ENCODE results near the gene SOX5. TPM values are rescaled to one million over a fixed set of nuclear protein-coding genes. Genes with fewer than 3 reads are reported as not detected.
"Not testable (repeated sequence)": the region's sequence is repeated elsewhere in the genome, so short reads cannot be mapped to it uniquely, and the experiment has no call there.

Gene SOX5
- polyA plus RNA-seq, 1 donor: 7.1 TPM

- no peak for DNase-seq
Observed at GRCh38 chr12:23909551-23909950, 39.9 kb downstream of the SOX5 start.

GRCh38 chr12:23906329-23906728, 43.1 kb downstream of the SOX5 start:
- DNase-seq: no peak

- no peak for DNase-seq
Observed at GRCh38 chr12:23899434-23899833, 50.0 kb downstream of the SOX5 start.

- DNase-seq: no peak
Observed at GRCh38 chr12:23898121-23898520, 51.3 kb downstream of the SOX5 start.

- no peak for DNase-seq
Observed at GRCh38 chr12:23895792-23896218, 53.7 kb downstream of the SOX5 start.

GRCh38 chr12:23893611-23894010, 55.9 kb downstream of the SOX5 start:
- DNase-seq: no peak

GRCh38 chr12:23891115-23891514, 58.4 kb downstream of the SOX5 start:
- no peak for DNase-seq

GRCh38 chr12:23889069-23889440, 60.4 kb downstream of the SOX5 start:
- no peak for DNase-seq

- no peak for DNase-seq
Observed at GRCh38 chr12:23888396-23889068, 60.9 kb downstream of the SOX5 start.

GRCh38 chr12:23887055-23887835, 62.2 kb downstream of the SOX5 start:
- DNase-seq: no peak

- no peak for DNase-seq
Observed at GRCh38 chr12:23885394-23885793, 64.1 kb downstream of the SOX5 start.

- no peak for DNase-seq
Observed at GRCh38 chr12:23884909-23885308, 64.6 kb downstream of the SOX5 start.

GRCh38 chr12:23880988-23881387, 68.5 kb downstream of the SOX5 start:
- DNase-seq: no peak

- DNase-seq: not testable (repeated sequence)
Observed at GRCh38 chr12:23876618-23877017, 72.9 kb downstream of the SOX5 start.

- no peak for DNase-seq
Observed at GRCh38 chr12:23867794-23868193, 81.7 kb downstream of the SOX5 start.

GRCh38 chr12:23862701-23863100, 86.8 kb downstream of the SOX5 start:
- no peak for DNase-seq

GRCh38 chr12:23860019-23860418, 89.5 kb downstream of the SOX5 start:
- no peak for DNase-seq

- no peak for DNase-seq
Observed at GRCh38 chr12:23857178-23857577, 92.3 kb downstream of the SOX5 start.

GRCh38 chr12:23855813-23856212, 93.7 kb downstream of the SOX5 start:
- DNase-seq: no peak

- DNase-seq: no peak
Observed at GRCh38 chr12:23854598-23854997, 94.9 kb downstream of the SOX5 start.

- DNase-seq: no peak
Observed at GRCh38 chr12:23853640-23854039, 95.8 kb downstream of the SOX5 start.

- no peak for DNase-seq
Observed at GRCh38 chr12:23851602-23852001, 97.9 kb downstream of the SOX5 start.

- DNase-seq: no peak
Observed at GRCh38 chr12:23847857-23848256, 101.6 kb downstream of the SOX5 start.

GRCh38 chr12:23843958-23844357, 105.5 kb downstream of the SOX5 start:
- DNase-seq: no peak

All from left kidney (tissue), 2 donors.